Measurements from ENCODE around the gene UTP11. TPM values are rescaled to one million over a fixed set of nuclear protein-coding genes. Genes with fewer than 3 reads are reported as not detected.

The UTP11 gene
- total and polyA plus RNA-seq, 2 of the 8 experiments (the other 6 are each of a cell fraction or from before 2014, with no cell fraction given): 19.5 to 60.5 TPM

- TF ChIP-seq EZH2 (IDR thresholded peaks at IDR 0.05; ENCODE audit: low read depth, low read length, severe bottlenecking) (no peak), SUZ12 (IDR thresholded peaks at IDR 0.05; ENCODE audit: low read length) (no peak)
These were observed 13.6 kb upstream of the UTP11 start (continued) for GRCh38 chr1:37998913-37999429.
